Gastrocnemius medialis (tissue), 4 donors: Measurements from ENCODE around the gene PCP4L1. TPM values are rescaled to one million over a fixed set of nuclear protein-coding genes. Genes with fewer than 3 reads are reported as not detected.

Experiments
- ATAC-seq, 2 donors: fragments of 150-250 bp; one replicate each; pipeline ENCODE4 v1.9.1; 2016
- DNase-seq, 2 donors: peaks; one replicate each; pipeline ENCODE4 v3.0.0-alpha.2; 2019
- H3K27ac ChIP-seq, 4 donors: fragments of 200-600 bp; sonication (generic); 1 replicate in 1 of 4; 2 replicates in 3 of 4; pipeline ENCODE4 v1.5.1; 2016 to 2018; ENCODE audit warnings: mild to moderate bottlenecking in 2 of 4, moderate library complexity in 1 of 4
- H3K27me3 ChIP-seq, 3 donors: fragments of 200-600 bp; sonication (generic) in 2 of 3; 1 replicate in 1 of 3; 2 replicates in 2 of 3; pipeline versions ENCODE4 v1.5.1 to v1.6.0; 2016 to 2019; ENCODE audit warnings: mild to moderate bottlenecking in 1 of 3, moderate library complexity in 1 of 3
- H3K36me3 ChIP-seq, 2 donors: fragments of 200-600 bp; sonication (generic) in 1 of 2; one replicate each; pipeline ENCODE4 v1.5.1; 2017 to 2018
- H3K4me1 ChIP-seq, 2 donors: fragments of 200-600 bp; sonication (generic) in 1 of 2; one replicate each; pipeline ENCODE4 v1.5.1; 2016 to 2017; ENCODE audit warnings: mild to moderate bottlenecking in 2 of 2
- H3K4me3 ChIP-seq, 4 donors: fragments of 200-600 bp; sonication (generic) in 3 of 4; 1 replicate in 1 of 4; 2 replicates in 3 of 4; pipeline ENCODE4 v1.5.1; 2016 to 2019; ENCODE audit warnings: mild to moderate bottlenecking in 2 of 4
- H3K9me3 ChIP-seq, 3 donors: fragments of 200-600 bp; sonication (generic) in 2 of 3; 1 replicate in 1 of 3; 2 replicates in 2 of 3; pipeline ENCODE4 v1.5.1; 2016 to 2019
- CTCF ChIP-seq, 5 experiments: fragments of 450-650 bp in 3 of 5; fragments of 200-600 bp in 2 of 5; sonication (generic) in 2 of 5; IDR thresholded peaks in 4 of 5; conservative IDR thresholded peaks in 1 of 5; 1 replicate in 4 of 5; 2 replicates in 1 of 5; pipeline ENCODE4 v1.5.1; 2016 to 2019; ENCODE audit warnings: antibody characterized with exemption in 5 of 5, mild to moderate bottlenecking in 3 of 5, moderate library complexity in 3 of 5
- POLR2A ChIP-seq, 2 donors: fragments of 450-650 bp; IDR thresholded peaks; one replicate each; pipeline ENCODE4 v1.6.1; 2017; ENCODE audit warnings: antibody characterized with exemption in 2 of 2, mild to moderate bottlenecking in 2 of 2, moderate library complexity in 2 of 2
- in situ Hi-C, 4 donors: fragments of 200-750 bp; cut with MboI; loops; one replicate each; pipeline versions ENCODE4 v1.15.0 to v1.8.0; 2017; ENCODE audit warnings: low sequenced_read_pairs in 4 of 4
- intact Hi-C: fragments of 100-400 bp; cut with DNase I; formaldehyde crosslinking; loops from one replicate; pipeline ENCODE4 v1.15.1; 2023; ENCODE audit warnings: low total_unique reads
- total RNA-seq, 4 donors: library from RNA; depleted of rRNA; stranded (reverse); fragments of >200 nt; gene quantifications; one replicate each; pipeline versions ENCODE4 v1.1.0 to v1.2.3, GENCODE V29; 2016

PCP4L1 gene
- total RNA-seq, 4 donors from 2014 or later, result not detected

- intact Hi-C loops (no loop called here), in situ Hi-C loops (no loop called here)
- no peak for ATAC-seq
- H3K36me3 ChIP-seq, result no peaks in the 10 kb centered on the region
- H3K4me3 ChIP-seq, result no peak overlapping the region
- no peak for DNase-seq
- H3K27ac ChIP-seq, result no peak overlapping the region
- no peaks in the 10 kb centered on the region for H3K4me1 ChIP-seq
- no peaks in the 10 kb centered on the region for H3K9me3 ChIP-seq
- H3K27me3 ChIP-seq, result peaks cover 0 to 11% (median 3%) of the 10 kb centered on the region in 3 donors
- TF ChIP-seq CTCF (IDR thresholded peaks at IDR 0.05 in 4 of 5, conservative IDR thresholded peaks at IDR 0.05 in 1 of 5) (no peak), POLR2A (IDR thresholded peaks at IDR 0.05) (no peak)
These were observed 16.3 kb downstream of the PCP4L1 start for GRCh38 chr1:161274874-161275273.

GRCh38 chr1:161282991-161283390, 24.4 kb downstream of the PCP4L1 start:
- ATAC-seq, result no peak
- no peak for DNase-seq
- no peaks in the 10 kb centered on the region for H3K9me3 ChIP-seq
- TF ChIP-seq POLR2A (IDR thresholded peaks at IDR 0.05) (no peak), CTCF (IDR thresholded peaks at IDR 0.05 in 4 of 5, conservative IDR thresholded peaks at IDR 0.05 in 1 of 5) (no peak)
- no peak overlapping the region for H3K4me3 ChIP-seq
- no peaks in the 10 kb centered on the region for H3K36me3 ChIP-seq
- H3K27me3 ChIP-seq, result no peaks in the 10 kb centered on the region
- in situ Hi-C loops (no loop called here), intact Hi-C loops (no loop called here)
- H3K4me1 ChIP-seq, result no peaks in the 10 kb centered on the region
- no peak overlapping the region for H3K27ac ChIP-seq

GRCh38 chr1:161285113-161285512, 26.6 kb downstream of the PCP4L1 start:
- no peaks in the 10 kb centered on the region for H3K4me1 ChIP-seq
- TF ChIP-seq CTCF (IDR thresholded peaks at IDR 0.05 in 4 of 5, conservative IDR thresholded peaks at IDR 0.05 in 1 of 5), result no peak
- TF ChIP-seq POLR2A (IDR thresholded peaks at IDR 0.05), result no peak
- no peaks in the 10 kb centered on the region for H3K27me3 ChIP-seq
- H3K36me3 ChIP-seq, result no peaks in the 10 kb centered on the region
- no peak for DNase-seq
- no peak overlapping the region for H3K4me3 ChIP-seq
- intact Hi-C loops (no loop called here), in situ Hi-C loops (no loop called here)
- H3K9me3 ChIP-seq, result no peaks in the 10 kb centered on the region
- no peak for ATAC-seq
- H3K27ac ChIP-seq, result no peak overlapping the region

- no peak for ATAC-seq
- Histone ChIP-seq H3K4me1 (no peaks in the 10 kb centered on the region), H3K27me3 (no peaks in the 10 kb centered on the region), H3K4me3 (no peak overlapping the region), H3K27ac (no peak overlapping the region), H3K36me3 (no peaks in the 10 kb centered on the region), H3K9me3 (no peaks in the 10 kb centered on the region)
- DNase-seq, result no peak
- intact Hi-C loops (no loop called here), in situ Hi-C loops (no loop called here)
- no peak for TF ChIP-seq CTCF (IDR thresholded peaks at IDR 0.05 in 4 of 5, conservative IDR thresholded peaks at IDR 0.05 in 1 of 5)
- TF ChIP-seq POLR2A (IDR thresholded peaks at IDR 0.05), result no peak
These were observed 27.0 kb downstream of the PCP4L1 start for GRCh38 chr1:161285521-161285920.

- Histone ChIP-seq H3K4me1 (no peaks in the 10 kb centered on the region), H3K27ac (no peak overlapping the region), H3K36me3 (no peaks in the 10 kb centered on the region), H3K9me3 (no peaks in the 10 kb centered on the region), H3K4me3 (no peak overlapping the region), H3K27me3 (no peaks in the 10 kb centered on the region)
- TF ChIP-seq CTCF (IDR thresholded peaks at IDR 0.05 in 4 of 5, conservative IDR thresholded peaks at IDR 0.05 in 1 of 5) (no peak), POLR2A (IDR thresholded peaks at IDR 0.05) (no peak)
- no peak for ATAC-seq
- in situ Hi-C loops (no loop called here), intact Hi-C loops (no loop called here)
- DNase-seq, result no peak
These were observed 29.0 kb downstream of the PCP4L1 start for GRCh38 chr1:161287482-161288054.
